NCI-H2196 treated with DMSO at 0.1 percent for 48 hours (cell line): ENCODE measurements around the gene IFI27L2.

Experiments
- DNase-seq: peaks from one replicate; lab custom pipeline; 2025; ENCODE audit not compliant: unreplicated experiment; lab: John Stamatoyannopoulos, UW

Gene IFI27L2

DNA sequence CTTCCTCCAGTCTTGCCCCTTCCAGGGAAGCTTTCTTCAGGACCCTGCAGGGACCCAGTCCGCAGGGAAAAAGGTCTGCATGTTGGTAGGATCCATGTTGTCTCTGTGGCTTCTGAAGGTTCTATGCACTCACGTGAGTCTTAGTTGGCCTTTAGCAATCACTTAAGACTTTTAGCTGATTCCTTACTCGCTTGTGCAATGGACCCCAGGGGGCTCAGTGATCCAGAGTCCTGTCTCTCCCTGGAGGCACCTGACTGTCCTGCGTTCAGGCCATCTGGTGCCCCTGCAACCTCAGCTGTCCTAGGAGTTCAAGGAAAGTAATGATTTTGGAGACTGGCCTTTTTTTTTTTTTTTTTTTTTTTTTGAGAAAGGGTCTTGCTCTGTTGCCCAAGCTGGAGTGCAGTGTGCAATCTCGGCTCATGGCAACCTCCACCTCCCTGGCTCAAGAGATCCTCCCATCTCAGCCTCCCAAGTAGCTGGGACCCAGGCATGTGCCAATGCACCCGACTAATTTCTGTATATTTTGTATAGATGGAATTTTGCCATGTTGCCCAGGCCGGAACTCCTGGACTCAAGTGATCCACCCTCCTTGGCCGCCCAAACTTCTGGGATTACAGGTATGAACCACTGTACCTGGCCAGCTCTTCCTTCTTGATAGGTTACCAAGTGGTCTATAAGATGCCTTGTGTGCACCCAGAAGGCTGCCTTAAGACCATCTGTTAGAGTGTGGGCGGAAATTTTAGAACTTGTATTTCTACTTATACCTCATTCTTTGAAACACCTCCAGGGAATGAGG, 4.6 kb downstream of the IFI27L2 start:
- no peak for DNase-seq

DNA sequence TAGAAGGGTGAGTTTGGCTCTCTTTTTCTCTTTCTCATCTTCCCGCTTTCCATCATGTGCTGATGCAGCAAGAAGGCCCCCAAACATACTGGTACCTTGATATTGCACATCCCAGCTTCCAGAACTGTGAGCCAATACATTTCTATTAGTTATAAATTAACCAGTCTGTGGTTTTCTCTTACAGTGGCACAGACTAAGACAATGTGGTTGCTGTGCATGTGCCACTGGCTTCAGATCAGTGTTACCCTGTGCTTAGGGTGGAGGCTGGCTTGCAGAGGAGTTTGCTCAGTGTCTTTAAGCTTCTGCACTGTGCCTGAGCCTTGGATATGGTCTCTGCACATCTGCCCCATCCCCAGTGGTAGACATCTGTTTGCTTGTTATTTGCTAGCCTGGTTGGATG, 5.5 kb downstream of the IFI27L2 start:
- DNase-seq, result no peak

DNA sequence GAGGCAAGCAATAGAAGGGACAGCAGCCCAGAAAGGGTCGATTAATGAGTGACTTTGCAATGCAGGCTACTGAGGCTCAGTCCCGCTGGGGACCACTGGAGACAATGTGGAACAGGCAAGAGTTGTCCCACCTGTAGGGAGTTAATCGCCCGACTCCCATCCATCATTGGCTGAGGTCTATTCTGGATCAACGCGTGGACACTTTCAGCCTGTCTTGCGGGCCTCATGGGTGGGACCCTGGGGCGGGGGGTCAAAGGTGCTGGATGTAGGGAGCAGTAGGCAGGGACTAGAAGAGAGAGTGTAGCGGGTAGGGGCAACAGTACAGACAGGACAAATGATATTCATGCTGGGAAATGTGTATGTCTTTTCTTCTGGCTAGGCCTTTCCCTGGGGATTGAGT, 6.1 kb downstream of the IFI27L2 start:
- no peak for DNase-seq

- DNase-seq, result no peak
Measured at GRCh38 chr14:94122438-94122837, 7.0 kb downstream of the IFI27L2 start.

DNA sequence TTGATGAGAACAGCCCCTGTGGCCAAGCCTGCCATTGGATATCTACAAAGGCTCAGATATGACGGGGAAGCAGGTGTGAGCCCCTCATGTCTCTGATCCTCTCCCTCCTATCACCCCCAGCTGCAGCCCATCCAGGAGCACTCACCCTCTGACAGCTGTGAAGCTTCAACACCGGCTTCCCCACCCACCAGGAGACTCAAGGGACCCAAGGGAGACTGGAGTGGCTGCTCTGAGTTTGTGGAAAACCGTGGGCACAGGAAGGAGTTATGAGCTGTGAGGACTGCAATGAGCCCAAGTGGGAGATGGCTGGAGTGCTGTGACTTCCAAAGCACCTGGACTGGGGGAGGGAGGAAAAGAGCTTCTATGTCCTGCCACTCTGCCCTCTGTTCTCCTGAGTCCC, 7.9 kb downstream of the IFI27L2 start:
- DNase-seq, result no peak

- DNase-seq, result no peak
Measured at GRCh38 chr14:94120667-94121340, 8.6 kb downstream of the IFI27L2 start.

GRCh38 chr14:94119071-94119470, 10.3 kb downstream of the IFI27L2 start:
- no peak for DNase-seq

GRCh38 chr14:94117856-94118255, 11.5 kb downstream of the IFI27L2 start:
- no peak for DNase-seq

GRCh38 chr14:94116701-94117100, 12.7 kb downstream of the IFI27L2 start:
- no peak for DNase-seq

GRCh38 chr14:94115631-94116030, 13.8 kb downstream of the IFI27L2 start:
- DNase-seq, result no peak

GRCh38 chr14:94115058-94115591, 14.3 kb downstream of the IFI27L2 start:
- DNase-seq, result no peak

DNA sequence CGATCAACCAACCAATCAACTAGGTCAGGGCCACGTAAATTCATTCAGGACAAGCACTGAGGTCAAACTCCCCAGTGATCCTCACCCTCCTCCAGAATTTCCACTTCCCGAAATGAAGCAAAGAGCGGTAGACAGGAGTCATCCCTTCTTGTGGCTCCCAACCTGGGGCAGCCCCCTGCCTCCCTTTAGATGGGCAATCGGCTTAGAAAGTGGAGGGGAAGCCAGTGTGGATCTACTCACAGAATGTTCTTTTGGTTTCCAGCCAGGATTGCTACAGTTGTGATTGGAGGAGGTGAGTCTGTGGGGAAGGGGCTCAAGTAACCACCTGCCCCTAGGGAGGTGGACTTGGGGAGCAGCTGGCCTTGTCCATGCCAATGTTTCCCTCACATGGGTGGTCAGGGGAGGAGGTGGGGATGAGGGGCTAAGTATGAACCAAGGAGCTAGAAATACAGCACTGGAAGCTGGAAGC, 14.8 kb downstream of the IFI27L2 start:
- DNase-seq, result no peak

DNA sequence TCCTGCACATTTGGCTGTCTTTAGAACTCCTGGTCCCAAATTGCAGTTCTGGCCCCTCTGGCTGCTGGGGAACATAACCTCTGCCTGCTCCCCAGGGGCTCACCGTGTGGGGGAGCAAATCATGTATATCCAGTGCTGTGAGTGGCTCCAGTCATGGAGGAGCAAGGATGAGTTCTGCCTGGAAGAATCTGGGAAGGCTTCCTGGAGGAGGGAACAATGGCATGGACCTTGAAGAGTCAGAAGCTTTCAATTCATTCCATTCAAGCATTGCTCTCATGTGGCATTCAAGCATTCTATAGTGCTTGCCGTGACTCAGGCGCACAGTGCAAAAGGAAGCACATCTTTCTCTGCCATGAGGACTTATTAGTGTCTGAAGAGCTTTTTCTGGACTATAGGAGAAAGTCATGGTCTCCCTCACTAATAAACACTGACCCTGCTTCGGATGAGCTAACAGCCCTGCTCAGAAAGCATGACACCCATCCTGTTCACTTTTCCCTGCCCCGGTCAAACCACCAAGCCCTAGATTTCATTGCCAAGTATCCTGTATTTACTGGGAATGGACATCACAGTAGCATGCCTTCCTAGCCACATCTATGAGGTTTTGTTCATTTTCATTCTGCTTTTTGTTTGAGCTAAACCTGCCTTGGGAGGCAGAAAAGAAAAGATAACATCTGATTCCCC, 15.4 kb downstream of the IFI27L2 start:
- no peak for DNase-seq

GRCh38 chr14:94113490-94113889, 15.9 kb downstream of the IFI27L2 start:
- no peak for DNase-seq

DNA sequence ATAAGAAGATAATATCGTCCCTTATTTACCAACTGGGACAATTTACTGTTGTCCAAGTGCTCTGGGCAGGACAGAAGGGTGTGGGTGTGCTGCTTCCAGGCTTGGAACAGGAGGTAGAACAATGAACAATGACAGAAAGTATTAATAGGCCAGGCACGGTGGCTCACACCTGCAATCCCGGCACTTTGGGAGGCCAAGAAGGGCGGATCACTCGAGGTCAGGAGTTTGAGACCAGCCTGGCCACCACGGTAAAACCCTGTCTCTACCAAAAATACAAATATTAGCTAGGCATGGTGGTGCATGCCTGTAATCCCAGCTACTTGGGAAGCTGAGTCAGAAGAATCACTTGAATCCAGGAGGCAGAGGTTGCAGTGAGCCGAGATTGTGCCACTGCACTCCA, 16.3 kb downstream of the IFI27L2 start:
- no peak for DNase-seq

GRCh38 chr14:94112513-94113063, 16.8 kb downstream of the IFI27L2 start:
- no peak for DNase-seq

DNA sequence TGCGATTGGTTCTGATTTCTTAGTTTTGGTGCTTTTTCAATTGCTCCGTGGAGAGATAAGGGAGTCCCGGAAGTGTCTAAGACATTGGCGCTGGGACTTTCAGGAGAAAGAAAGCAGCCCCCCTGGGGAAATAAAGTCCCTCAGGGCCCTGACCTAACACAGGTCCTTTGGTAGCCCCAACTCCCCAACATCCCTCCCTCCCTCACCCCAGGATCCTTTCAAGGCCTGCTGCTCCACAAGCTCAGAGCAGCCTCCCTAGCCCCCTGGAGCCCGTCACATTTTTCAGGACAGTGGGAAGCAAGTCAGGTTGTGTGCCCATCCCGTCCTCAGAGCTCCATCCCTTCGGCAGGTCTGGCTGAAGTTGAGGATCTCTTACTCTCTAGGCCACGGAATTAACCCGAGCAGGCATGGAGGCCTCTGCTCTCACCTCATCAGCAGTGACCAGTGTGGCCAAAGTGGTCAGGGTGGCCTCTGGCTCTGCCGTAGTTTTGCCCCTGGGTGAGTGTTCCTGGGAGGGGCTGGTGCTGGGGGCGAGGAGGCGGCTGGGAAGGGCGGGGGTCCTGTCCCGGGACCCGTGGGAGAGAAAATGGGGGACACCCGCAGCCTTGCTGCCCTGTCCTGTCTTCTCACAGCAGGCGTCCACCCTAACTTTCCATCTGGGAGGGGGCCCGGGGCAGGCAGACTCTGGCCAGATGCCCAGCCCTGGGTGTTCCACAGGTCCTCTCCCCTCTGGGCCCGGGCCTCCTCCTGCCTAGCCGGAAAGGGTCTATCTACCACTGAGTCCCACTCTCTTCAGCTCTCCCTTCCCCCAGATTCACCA, 17.9 kb downstream of the IFI27L2 start:
- DNase-seq, result no peak

GRCh38 chr14:94110552-94111181, 18.7 kb downstream of the IFI27L2 start, which contains the start of gene IFI27:
TSS of gene IFI27 (plus strand) at chr14:94110736.
- no peak for DNase-seq

- no peak for DNase-seq
Measured at GRCh38 chr14:94109915-94110250, 19.5 kb downstream of the IFI27L2 start.

DNA sequence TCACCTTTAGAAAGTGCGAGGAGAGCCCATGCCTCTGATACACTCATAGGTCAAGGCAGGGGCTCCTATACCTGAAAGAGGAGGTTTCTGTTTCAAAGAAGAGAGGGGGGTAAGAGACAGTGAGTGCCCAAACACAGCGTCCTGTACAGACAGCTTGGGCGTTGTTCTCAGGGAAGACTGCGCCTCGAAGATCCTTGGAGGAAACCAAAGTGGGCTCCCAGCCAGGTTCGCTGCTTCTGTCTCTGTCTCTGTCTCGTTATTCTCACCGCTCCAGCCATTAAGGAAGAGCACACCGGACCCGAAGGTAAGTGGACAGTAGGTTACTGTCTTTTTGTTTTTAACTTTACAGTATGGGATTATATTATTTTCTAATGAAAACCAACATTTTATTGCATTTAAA, 24.7 kb downstream of the IFI27L2 start:
- DNase-seq, result no peak
